Mesenchymal stem cell (in vitro differentiated cells and primary cell): Measurements from ENCODE around the gene CFTR.
A peak's percentile ranks its signal among the peaks of the same experiment; 100 is the strongest.

Experiments used
- DNase-seq: peaks from one replicate; pipeline ENCODE4 v3.0.0-alpha.2; 2013
- H2AFZ ChIP-seq: one replicate; pipeline ENCODE4 v1.6.1; 2013; ENCODE audit warnings: low read depth, mild to moderate bottlenecking, control low read depth, inconsistent platforms, low read length, moderate library complexity
- H2AK5ac ChIP-seq: 2 replicates; pipeline ENCODE4 v1.6.1; 2013; ENCODE audit warnings: low read length, moderate library complexity, mild to moderate bottlenecking, inconsistent platforms; ENCODE audit not compliant: severe bottlenecking
- H2BK120ac ChIP-seq: one replicate; pipeline ENCODE4 v1.6.1; 2013; ENCODE audit warnings: low read depth, mild to moderate bottlenecking, inconsistent platforms, low read length, moderate library complexity
- H2BK12ac ChIP-seq, 2 experiments: one replicate each; pipeline ENCODE4 v1.6.1; 2013; ENCODE audit warnings: inconsistent platforms in 2 of 2, low read length in 2 of 2, mild to moderate bottlenecking in 2 of 2, moderate library complexity in 2 of 2, control low read depth in 1 of 2
- H2BK15ac ChIP-seq: one replicate; pipeline ENCODE4 v1.6.1; 2013; ENCODE audit warnings: mild to moderate bottlenecking, low read depth, inconsistent platforms; ENCODE audit not compliant: poor library complexity, severe bottlenecking
- H2BK5ac ChIP-seq: 2 replicates; pipeline ENCODE4 v1.6.1; 2013; ENCODE audit warnings: low read depth, mild to moderate bottlenecking, low read length, control low read depth, inconsistent platforms; ENCODE audit not compliant: poor library complexity, severe bottlenecking
- H3K14ac ChIP-seq, 2 experiments: one replicate each; pipeline ENCODE4 v1.6.1; 2013; ENCODE audit warnings: inconsistent platforms in 2 of 2, low read length in 2 of 2, control low read depth in 1 of 2, mild to moderate bottlenecking in 1 of 2, moderate library complexity in 1 of 2
- H3K18ac ChIP-seq, 2 experiments: one replicate each; pipeline ENCODE4 v1.6.1; 2013; ENCODE audit warnings: inconsistent platforms in 2 of 2, low read length in 2 of 2, control low read depth in 1 of 2, low read depth in 1 of 2, mild to moderate bottlenecking in 1 of 2
- H3K23ac ChIP-seq, 2 experiments: one replicate each; pipeline ENCODE4 v1.6.1; 2013; ENCODE audit warnings: inconsistent platforms in 2 of 2, low read length in 2 of 2, mild to moderate bottlenecking in 2 of 2, moderate library complexity in 2 of 2, control low read depth in 1 of 2
- H3K27ac ChIP-seq: 2 replicates; pipeline ENCODE4 v1.5.1; 2013; ENCODE audit warnings: mild to moderate bottlenecking, moderate library complexity, low read length, control low read depth, inconsistent platforms; ENCODE audit not compliant: poor library complexity, severe bottlenecking
- H3K27me3 ChIP-seq, 2 experiments: 2 replicates each; pipeline versions ENCODE4 v1.6.1 to v1.7.0; 2013; ENCODE audit warnings: low read length in 2 of 2, mild to moderate bottlenecking in 2 of 2, moderate library complexity in 2 of 2, control low read depth in 1 of 2, inconsistent platforms in 1 of 2; ENCODE audit not compliant: control insufficient read depth in 1 of 2, insufficient read depth in 1 of 2
- H3K36me3 ChIP-seq, 2 experiments: 2 replicates each; pipeline versions ENCODE4 v1.6.1 to v1.7.0; 2013; ENCODE audit warnings: low read length in 2 of 2, control low read depth in 1 of 2, inconsistent platforms in 1 of 2, low read depth in 1 of 2, mild to moderate bottlenecking in 1 of 2; ENCODE audit not compliant: insufficient read depth in 2 of 2, control insufficient read depth in 1 of 2
- H3K4ac ChIP-seq, 2 experiments: one replicate each; pipeline ENCODE4 v1.6.1; 2013; ENCODE audit warnings: inconsistent platforms in 2 of 2, low read length in 2 of 2, mild to moderate bottlenecking in 2 of 2, moderate library complexity in 2 of 2, control low read depth in 1 of 2, low read depth in 1 of 2
- H3K4me1 ChIP-seq: 2 replicates; pipeline ENCODE4 v1.6.1; 2013; ENCODE audit warnings: low read depth, low read length, control low read depth; ENCODE audit not compliant: control insufficient read depth, insufficient read depth
- H3K4me2 ChIP-seq: 2 replicates; pipeline ENCODE4 v1.6.1; 2013; ENCODE audit warnings: low read length, mild to moderate bottlenecking, inconsistent platforms; ENCODE audit not compliant: poor library complexity, severe bottlenecking
- H3K4me3 ChIP-seq, 2 experiments: 2 replicates each; pipeline versions ENCODE4 v1.5.1 to v1.7.0; 2013; ENCODE audit warnings: low read length in 2 of 2, mild to moderate bottlenecking in 2 of 2, control low read depth in 1 of 2, low read depth in 1 of 2; ENCODE audit not compliant: insufficient read depth in 1 of 2
- H3K79me1 ChIP-seq: replicated peaks from 2 replicates; pipeline ENCODE4 v1.6.1; 2013; ENCODE audit warnings: mild to moderate bottlenecking, control low read depth, low read length, inconsistent platforms; ENCODE audit not compliant: poor library complexity, severe bottlenecking
- H3K9ac ChIP-seq: 2 replicates; pipeline ENCODE4 v1.7.0; 2013; ENCODE audit warnings: mild to moderate bottlenecking, low read length, moderate library complexity
- H3K9me3 ChIP-seq: 2 replicates; pipeline ENCODE4 v1.7.0; 2013; ENCODE audit warnings: mild to moderate bottlenecking, low read length; ENCODE audit not compliant: control insufficient read depth
- H4K8ac ChIP-seq: one replicate; pipeline ENCODE4 v1.6.1; 2013; ENCODE audit warnings: inconsistent platforms, mild to moderate bottlenecking, low read length, moderate library complexity
- H4K91ac ChIP-seq: one replicate; pipeline ENCODE4 v1.6.1; 2013; ENCODE audit warnings: mild to moderate bottlenecking, low read length, inconsistent platforms
- WGBS: methylation state at CpG from one replicate; pipeline ENCODE4 v1.1.7; 2013; ENCODE audit warnings: mixed read lengths; 5-methylcytosine and 5-hydroxymethylcytosine counted together

Gene CFTR

DNA sequence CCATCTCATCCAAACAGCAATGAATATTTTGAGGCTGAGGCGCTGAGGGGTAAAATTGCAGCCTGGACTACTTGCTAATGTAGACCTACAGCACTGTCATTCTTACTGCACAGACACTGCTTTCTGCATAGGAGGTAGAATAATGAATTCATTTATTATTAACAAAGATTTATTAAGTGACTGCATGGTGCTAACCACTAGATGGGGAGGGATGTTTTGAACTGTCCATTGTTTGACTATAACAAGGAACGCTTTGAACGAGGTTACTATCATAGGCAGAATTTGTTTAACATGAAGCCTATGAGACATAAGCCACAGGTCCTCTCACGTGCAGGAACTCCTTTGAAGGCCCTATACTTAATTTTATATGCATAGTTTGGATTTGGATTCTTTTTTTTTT is 143.8 kb downstream of the CFTR start:
- WGBS, result 97% methylated on average over 3 of the region's 4 CpGs
- Histone ChIP-seq H3K9me3 (no peaks in the 10 kb centered on the region), H3K23ac (no peak overlapping the region)

DNA sequence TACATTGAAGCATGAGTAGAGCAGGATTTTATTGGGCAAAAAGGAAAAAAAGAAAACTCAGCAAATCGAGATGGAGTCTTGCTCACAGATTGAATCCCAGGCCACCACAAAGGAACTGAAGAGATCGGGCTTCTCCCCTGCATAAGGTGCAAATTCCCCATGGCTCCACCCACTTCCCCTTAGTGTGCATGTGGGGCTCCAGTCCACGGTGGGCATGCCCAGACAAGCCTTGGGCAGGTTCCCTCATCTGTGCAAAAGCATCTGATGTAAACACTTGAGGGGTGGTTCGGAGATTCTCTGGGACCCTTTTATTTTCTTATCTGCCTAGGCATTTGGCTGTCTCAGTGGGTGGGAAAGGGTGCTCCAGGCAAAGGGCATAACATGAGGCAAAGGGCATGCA is 150.7 kb downstream of the CFTR start:
- Histone ChIP-seq H3K18ac (peak overlapping the region in 1 of 2 experiments; percentile 19), H3K79me1 (no peaks in the 10 kb centered on the region), H3K9me3 (peaks cover 6% of the 10 kb centered on the region), H3K4me1 (no peaks in the 10 kb centered on the region), H3K27ac (no peak overlapping the region), H4K8ac (peak overlapping the region; percentile 7), H2AK5ac (no peak overlapping the region), H2BK12ac (no peak overlapping the region), H3K27me3 (no peaks in the 10 kb centered on the region), H2BK120ac (no peak overlapping the region), H2BK5ac (no peak overlapping the region), H3K14ac (no peak overlapping the region), H2BK15ac (no peak overlapping the region), H4K91ac (no peak overlapping the region), H3K9ac (no peak overlapping the region), H3K36me3 (no peaks in the 10 kb centered on the region), H2AFZ (no peak overlapping the region), H3K4ac (no peak overlapping the region), H3K4me3 (no peak overlapping the region), H3K23ac (no peak overlapping the region), H3K4me2 (no peak overlapping the region)
- no peak for DNase-seq
- 82% methylated on average over 4 of the region's 4 CpGs for WGBS

More for the DNA sequence above, 143.8 kb downstream of the CFTR start:
- H2BK120ac ChIP-seq, result no peak overlapping the region
- no peak overlapping the region for H4K91ac ChIP-seq
- no peaks in the 10 kb centered on the region for H3K36me3 ChIP-seq
- no peak for DNase-seq
- no peak overlapping the region for H4K8ac ChIP-seq
- no peak overlapping the region for H3K18ac ChIP-seq
- H3K4me3 ChIP-seq, result no peak overlapping the region
- no peak overlapping the region for H3K9ac ChIP-seq
- no peak overlapping the region for H3K27ac ChIP-seq
- no peak overlapping the region for H3K4me2 ChIP-seq
- H3K4me1 ChIP-seq, result no peaks in the 10 kb centered on the region
- H3K27me3 ChIP-seq, result no peaks in the 10 kb centered on the region
- no peaks in the 10 kb centered on the region for H3K79me1 ChIP-seq
- no peak overlapping the region for H2AFZ ChIP-seq
- no peak overlapping the region for H2AK5ac ChIP-seq
- no peak overlapping the region for H3K4ac ChIP-seq
- no peak overlapping the region for H2BK15ac ChIP-seq
- H3K14ac ChIP-seq, result no peak overlapping the region
- H2BK5ac ChIP-seq, result no peak overlapping the region
- no peak overlapping the region for H2BK12ac ChIP-seq

DNA sequence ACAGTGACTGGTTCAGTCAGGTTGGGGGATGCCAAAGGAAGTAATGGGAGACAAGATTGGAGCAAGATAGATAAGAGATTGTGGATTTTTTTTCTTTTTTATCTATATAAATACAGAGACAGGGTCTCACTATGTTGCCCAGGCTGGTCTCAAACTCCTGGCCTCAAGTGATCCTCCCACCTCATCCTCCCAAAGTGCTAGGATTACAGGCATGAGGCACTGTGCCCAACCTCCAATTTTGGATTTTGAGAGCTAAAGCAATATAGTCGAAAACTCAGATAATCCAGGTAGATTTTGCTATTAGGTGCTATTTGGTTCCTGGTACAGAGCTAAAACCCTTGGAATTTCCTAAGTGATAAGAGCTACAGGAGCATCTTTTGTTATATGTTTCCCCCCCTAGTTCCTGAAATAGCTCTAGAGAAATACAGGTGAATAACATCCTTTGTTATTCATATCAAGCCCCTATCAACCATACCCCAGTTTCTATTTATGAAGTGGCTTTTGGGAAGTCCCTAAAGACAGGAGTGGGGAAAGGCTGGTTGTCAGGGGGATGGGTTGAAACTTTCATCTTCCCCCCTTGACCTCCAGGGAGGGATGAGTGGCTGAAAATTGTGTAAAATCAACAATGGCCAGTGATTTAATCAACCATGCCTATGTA is 151.2 kb downstream of the CFTR start:
- H3K4me1 ChIP-seq, result no peaks in the 10 kb centered on the region
- no peak overlapping the region for H2BK15ac ChIP-seq
- no peak overlapping the region for H2AFZ ChIP-seq
- no peaks in the 10 kb centered on the region for H3K79me1 ChIP-seq
- H3K18ac ChIP-seq, result peak overlapping the region in 1 of 2 experiments; percentile 19
- no peaks in the 10 kb centered on the region for H3K36me3 ChIP-seq
- no peak overlapping the region for H3K4ac ChIP-seq
- H4K8ac ChIP-seq, result no peak overlapping the region
- no peak overlapping the region for H3K27ac ChIP-seq
- H3K27me3 ChIP-seq, result no peaks in the 10 kb centered on the region
- no peak for DNase-seq
- no peak overlapping the region for H3K4me3 ChIP-seq
- WGBS, result no CpG with 5 or more reads among the region's 1 CpG
- no peak overlapping the region for H2AK5ac ChIP-seq
- H2BK5ac ChIP-seq, result no peak overlapping the region
- no peak overlapping the region for H3K9ac ChIP-seq
- H3K4me2 ChIP-seq, result no peak overlapping the region
- H3K9me3 ChIP-seq, result peaks cover 6% of the 10 kb centered on the region
- H3K23ac ChIP-seq, result no peak overlapping the region
- no peak overlapping the region for H2BK12ac ChIP-seq
- H4K91ac ChIP-seq, result no peak overlapping the region
- no peak overlapping the region for H2BK120ac ChIP-seq
- no peak overlapping the region for H3K14ac ChIP-seq

DNA sequence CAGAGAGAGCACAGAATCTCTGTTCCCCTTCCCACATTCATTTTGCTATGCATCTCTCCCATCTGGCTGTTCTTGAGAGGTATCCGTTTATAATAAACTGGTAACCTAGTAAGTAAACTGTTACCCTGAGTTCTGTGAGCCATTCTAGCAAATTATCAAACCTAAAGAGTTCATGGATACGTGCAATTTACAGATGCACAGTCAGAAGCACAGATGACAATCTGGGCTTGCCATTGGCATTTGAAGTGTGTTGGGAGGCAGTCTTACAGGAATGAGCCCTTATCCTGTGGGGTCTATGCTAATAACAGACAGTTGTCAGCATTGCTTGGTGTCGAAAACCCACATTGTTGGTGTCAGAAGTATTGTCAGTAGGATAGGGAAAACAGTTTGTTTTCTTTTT is 151.8 kb downstream of the CFTR start:
- Histone ChIP-seq H2BK15ac (no peak overlapping the region), H3K4ac (no peak overlapping the region), H2BK5ac (no peak overlapping the region), H3K4me1 (no peaks in the 10 kb centered on the region), H3K9ac (no peak overlapping the region), H3K27ac (no peak overlapping the region), H2AFZ (no peak overlapping the region), H2BK120ac (no peak overlapping the region), H3K18ac (no peak overlapping the region), H4K91ac (no peak overlapping the region), H2BK12ac (no peak overlapping the region), H3K14ac (no peak overlapping the region), H3K27me3 (no peaks in the 10 kb centered on the region), H3K4me3 (no peak overlapping the region), H3K36me3 (no peaks in the 10 kb centered on the region), H3K4me2 (no peak overlapping the region), H2AK5ac (no peak overlapping the region), H3K9me3 (peaks cover 6% of the 10 kb centered on the region), H4K8ac (no peak overlapping the region), H3K79me1 (no peaks in the 10 kb centered on the region), H3K23ac (no peak overlapping the region)
- DNase-seq, result no peak
- 97% methylated on average over 3 of the region's 3 CpGs for WGBS
